HFFc6 (cell line): ENCODE results near the gene GNRHR. TPM values are rescaled to one million over a fixed set of nuclear protein-coding genes. Genes with fewer than 3 reads are reported as not detected.
"Not testable (repeated sequence)": the region's sequence is repeated elsewhere in the genome, so short reads cannot be mapped to it uniquely, and the experiment has no call there.

Experiments
- DNase-seq: peaks from one replicate; pipeline ENCODE4 v3.0.0-alpha.2; 2018
- H3K27ac Mint-ChIP-seq: 2 replicates; pipeline ENCODE4 v1.8.0; 2020; ENCODE audit warnings: mild to moderate bottlenecking, mixed read lengths
- H3K27me3 Mint-ChIP-seq: 2 replicates; pipeline ENCODE4 v1.8.0; 2021; ENCODE audit warnings: mild to moderate bottlenecking, moderate library complexity, mixed read lengths; ENCODE audit not compliant: insufficient read depth
- H3K36me3 Mint-ChIP-seq: 2 replicates; pipeline ENCODE4 v1.8.0; 2021; ENCODE audit warnings: low read depth, mixed read lengths
- H3K4me1 Mint-ChIP-seq: 2 replicates; pipeline ENCODE4 v1.8.0; 2020; ENCODE audit warnings: low read depth, mixed read lengths
- H3K4me3 Mint-ChIP-seq: 2 replicates; pipeline ENCODE4 v1.8.0; 2020; ENCODE audit warnings: mild to moderate bottlenecking, moderate library complexity, mixed read lengths
- H3K9me3 Mint-ChIP-seq: 2 replicates; pipeline ENCODE4 v1.8.0; 2020; ENCODE audit warnings: mild to moderate bottlenecking, mixed read lengths
- CTCF ChIP-seq: fragments of 200-600 bp; sonication (generic); IDR thresholded peaks from 2 replicates; pipeline ENCODE4 v1.5.0; 2021; ENCODE audit warnings: antibody characterized with exemption, mild to moderate bottlenecking
- total RNA-seq, 6 experiments: library from RNA; stranded (reverse); fragmentation: NEBNext Ultra II Directional; extraction: Animal tissue kit (Norgen Biotek cat#: 25700); gene quantifications; 2 replicates in 1 of 6; 3 replicates in 5 of 6; pipeline ENCODE4 v1.2.3, GENCODE V29; 2021

GNRHR gene
- total RNA-seq, 6 experiments from 2014 or later: not detected

GRCh38 chr4:67746797-67747495 is 7.2 kb downstream of the GNRHR start:
- peak; percentile 45 for DNase-seq
- H3K27ac Mint-ChIP-seq: no peak overlapping the region; the same call in 1 of the 2 replicates
- H3K27me3 Mint-ChIP-seq: no peaks in the 10 kb centered on the region

GRCh38 chr4:67744561-67745283 is 9.5 kb downstream of the GNRHR start:
- DNase-seq: peak; percentile 41
- Mint-ChIP-seq H3K36me3 (no peaks in the 10 kb centered on the region; the same call in 1 of the 2 replicates), H3K9me3 (no peaks in the 10 kb centered on the region), H3K27ac (peak overlapping the region; percentile 69), H3K4me3 (no peak overlapping the region), H3K4me1 (peaks cover 49% of the 10 kb centered on the region), H3K27me3 (no peaks in the 10 kb centered on the region)
- TF ChIP-seq CTCF: no peak

More at GRCh38 chr4:67746797-67747495, 7.2 kb downstream of the GNRHR start:
- Mint-ChIP-seq H3K4me1 (peaks cover 61% of the 10 kb centered on the region), H3K9me3 (no peaks in the 10 kb centered on the region), H3K4me3 (no peak overlapping the region), H3K36me3 (no peaks in the 10 kb centered on the region; the same call in 1 of the 2 replicates)
- TF ChIP-seq CTCF: peak; percentile 92

GRCh38 chr4:67743194-67743593 is 11.0 kb downstream of the GNRHR start:
- Mint-ChIP-seq H3K9me3 (no peaks in the 10 kb centered on the region), H3K36me3 (no peaks in the 10 kb centered on the region; the same call in 1 of the 2 replicates), H3K27ac (no peak overlapping the region), H3K4me3 (no peak overlapping the region), H3K4me1 (peaks cover 49% of the 10 kb centered on the region), H3K27me3 (no peaks in the 10 kb centered on the region; the same call in 1 of the 2 replicates)
- no peak for DNase-seq
- no peak for TF ChIP-seq CTCF

- DNase-seq: no peak
- Mint-ChIP-seq H3K27me3 (no peaks in the 10 kb centered on the region; the same call in 1 of the 2 replicates), H3K4me3 (no peak overlapping the region), H3K36me3 (peaks cover 19% of the 10 kb centered on the region), H3K4me1 (peaks cover 15% of the 10 kb centered on the region), H3K27ac (no peak overlapping the region), H3K9me3 (no peaks in the 10 kb centered on the region; the same call in 1 of the 2 replicates)
- no peak for TF ChIP-seq CTCF
Observed at GRCh38 chr4:67736262-67736661, 17.9 kb downstream of the GNRHR start.

- H3K9me3 Mint-ChIP-seq: no peaks in the 10 kb centered on the region; the same call in 1 of the 2 replicates
- H3K4me1 Mint-ChIP-seq: peaks cover 15% of the 10 kb centered on the region
- no peak overlapping the region for H3K4me3 Mint-ChIP-seq
- no peak for TF ChIP-seq CTCF
- H3K27ac Mint-ChIP-seq: no peak overlapping the region
- H3K36me3 Mint-ChIP-seq: peaks cover 19% of the 10 kb centered on the region
- no peaks in the 10 kb centered on the region; the same call in 1 of the 2 replicates for H3K27me3 Mint-ChIP-seq
- DNase-seq: no peak
Observed at GRCh38 chr4:67735325-67735724, 18.9 kb downstream of the GNRHR start.

- H3K4me3 Mint-ChIP-seq, H3K27ac Mint-ChIP-seq: not testable (repeated sequence)
- H3K4me1 Mint-ChIP-seq: peaks cover 33% of the 10 kb centered on the region
Observed at GRCh38 chr4:67730511-67730910, 23.7 kb downstream of the GNRHR start.

More at GRCh38 chr4:67730511-67730910, 23.7 kb downstream of the GNRHR start:
- not testable (repeated sequence) for H3K9me3 Mint-ChIP-seq, H3K27me3 Mint-ChIP-seq, DNase-seq
- peaks cover 24% of the 10 kb centered on the region for H3K36me3 Mint-ChIP-seq
